HG03378 (cell line): ENCODE measurements around the gene EFHD2.
"Not testable (repeated sequence)": the region's sequence is repeated elsewhere in the genome, so short reads cannot be mapped to it uniquely, and the experiment has no call there.

ENCODE experiments used
- ATAC-seq: cut with Tn5 transposase; IDR thresholded peaks from one replicate; pipeline ENCODE4 v1.9.1; 2021; ENCODE audit warnings: mild to moderate bottlenecking, moderate library complexity; ENCODE audit not compliant: unreplicated experiment

EFHD2 gene

DNA sequence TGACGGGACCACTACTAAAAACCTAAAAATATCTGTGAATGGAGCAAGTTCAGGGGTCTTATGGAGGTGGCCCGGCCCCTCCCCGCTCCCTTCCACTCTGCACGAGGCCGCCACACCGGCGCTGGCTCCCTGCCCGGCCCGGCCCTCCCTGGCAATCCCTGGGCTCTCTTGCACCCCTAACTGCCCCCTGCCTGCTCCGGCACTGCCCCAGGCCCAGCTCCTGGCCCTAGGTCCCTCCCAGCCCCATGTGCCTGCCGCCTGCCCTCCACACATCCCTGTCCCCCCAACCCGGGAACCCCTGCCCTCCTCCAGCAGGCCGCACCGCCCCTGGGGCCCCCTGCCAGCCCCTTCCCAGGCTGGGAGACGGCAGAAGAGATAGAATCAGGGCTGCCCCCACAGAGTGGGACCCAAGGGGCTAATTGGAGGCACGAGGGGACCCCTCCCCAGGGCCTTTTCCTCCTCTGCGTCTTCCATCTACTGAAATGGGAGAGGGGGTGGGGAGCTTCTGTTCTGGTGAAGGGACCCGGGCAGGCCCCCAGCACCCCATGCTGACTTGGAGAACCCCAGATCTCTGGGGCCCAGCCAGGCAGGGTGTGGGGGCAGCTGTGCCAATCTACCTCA is 19.2 kb downstream of the EFHD2 start:
- no peak for ATAC-seq

GRCh38 chr1:15429701-15430149 is 20.0 kb downstream of the EFHD2 start:
- ATAC-seq, result no peak

DNA sequence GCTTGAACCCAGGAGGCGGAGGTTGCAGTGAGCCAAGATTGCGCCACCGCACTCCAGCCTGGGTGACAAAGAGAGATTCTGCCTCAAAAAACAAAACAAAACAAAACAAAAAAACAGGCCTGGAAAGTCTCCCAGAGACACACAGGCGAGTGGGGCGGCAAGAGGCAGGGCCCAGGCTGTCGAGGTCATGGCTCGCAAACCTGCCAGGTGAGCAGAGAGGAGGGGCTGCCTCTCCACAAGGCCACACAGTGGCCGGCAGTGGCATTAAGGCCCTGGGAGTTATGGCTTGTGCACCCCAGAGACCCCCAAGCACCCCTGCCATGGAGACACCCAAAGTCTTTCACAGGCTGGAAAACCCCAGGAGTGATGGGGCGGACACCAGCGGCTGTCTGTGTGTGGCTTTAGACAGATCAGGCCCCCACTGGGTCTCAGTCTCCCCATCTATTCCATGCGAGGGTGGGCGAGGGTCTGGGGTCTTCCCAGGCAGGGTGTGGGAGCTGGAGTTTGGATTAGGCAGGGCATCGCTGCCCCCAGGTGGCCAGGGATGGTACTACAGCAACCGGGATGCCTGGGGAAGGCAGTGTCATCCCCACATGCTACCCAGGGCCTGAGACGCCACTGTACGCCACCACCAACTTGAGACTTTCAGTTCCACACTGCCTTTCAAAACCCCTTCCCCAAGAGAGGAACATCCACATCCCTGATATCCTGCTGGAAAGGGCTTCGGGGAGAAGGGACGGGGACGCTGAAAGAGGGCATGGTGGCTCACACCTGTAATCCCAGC is 21.3 kb downstream of the EFHD2 start:
- ATAC-seq, result no peak

DNA sequence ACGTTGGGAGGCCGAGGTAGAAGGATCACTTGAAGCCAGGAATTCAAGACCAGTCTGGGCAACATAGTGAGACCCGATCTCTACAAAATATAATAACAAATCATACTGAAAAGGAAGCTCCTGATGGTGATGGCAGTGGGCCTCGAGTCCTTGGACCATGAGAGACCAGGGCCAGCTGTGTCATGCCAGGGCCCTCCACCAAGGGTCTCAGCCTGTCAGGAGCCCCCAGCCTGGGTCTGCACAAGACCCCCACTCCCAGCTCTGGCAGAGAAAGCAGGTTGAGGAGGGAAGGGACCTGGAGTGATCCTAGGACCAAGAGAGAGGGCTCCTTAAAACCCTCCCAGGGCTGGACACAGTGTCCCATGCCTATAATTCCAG is 21.9 kb downstream of the EFHD2 start:
- no peak for ATAC-seq

GRCh38 chr1:15432324-15432723 is 22.6 kb downstream of the EFHD2 start:
- ATAC-seq, result no peak

GRCh38 chr1:15433471-15433870 is 23.8 kb downstream of the EFHD2 start:
- no peak for ATAC-seq

GRCh38 chr1:15434739-15435138 is 25.1 kb downstream of the EFHD2 start:
- not testable (repeated sequence) for ATAC-seq

DNA sequence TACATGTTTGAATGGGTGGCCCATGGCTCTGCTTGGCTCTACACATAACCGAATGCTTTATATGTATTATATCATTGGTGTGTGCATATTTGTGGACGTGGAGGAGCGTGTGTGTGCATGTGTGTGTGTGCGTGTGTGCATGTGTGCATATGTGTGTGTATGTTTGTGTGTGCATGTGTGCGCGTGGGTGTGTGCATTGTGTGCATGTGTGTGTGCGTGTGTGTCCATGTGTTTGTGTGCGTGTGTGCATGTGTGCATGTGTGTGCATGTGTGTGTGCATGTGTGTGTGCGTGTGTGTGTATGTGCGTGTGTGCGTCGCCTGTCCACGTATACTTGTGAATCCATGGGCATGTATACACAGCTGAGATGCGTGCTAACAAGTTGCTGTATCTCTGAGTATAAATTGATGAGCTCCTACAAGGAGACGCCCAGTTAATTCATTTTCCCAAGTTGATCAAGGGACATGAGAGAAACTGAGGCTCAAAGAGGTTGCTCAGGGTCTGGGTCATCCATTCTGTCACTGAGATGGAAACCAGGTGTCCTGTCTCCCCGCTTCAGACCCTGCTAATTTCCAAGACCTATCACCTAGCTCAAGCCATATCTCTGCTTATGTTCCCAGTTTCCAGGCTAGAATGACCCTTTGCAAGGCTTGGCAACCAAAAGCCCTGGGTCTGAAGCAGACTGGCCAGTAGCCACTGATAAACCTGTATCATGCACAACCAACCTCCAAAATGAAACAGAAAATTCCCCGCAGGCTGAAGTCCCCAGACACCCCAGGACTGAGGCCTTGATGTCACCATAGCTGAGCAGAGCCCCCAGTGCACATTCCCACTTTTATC is 25.8 kb downstream of the EFHD2 start:
- ATAC-seq, result no peak

GRCh38 chr1:15436881-15437442 is 27.3 kb downstream of the EFHD2 start:
- no peak for ATAC-seq

DNA sequence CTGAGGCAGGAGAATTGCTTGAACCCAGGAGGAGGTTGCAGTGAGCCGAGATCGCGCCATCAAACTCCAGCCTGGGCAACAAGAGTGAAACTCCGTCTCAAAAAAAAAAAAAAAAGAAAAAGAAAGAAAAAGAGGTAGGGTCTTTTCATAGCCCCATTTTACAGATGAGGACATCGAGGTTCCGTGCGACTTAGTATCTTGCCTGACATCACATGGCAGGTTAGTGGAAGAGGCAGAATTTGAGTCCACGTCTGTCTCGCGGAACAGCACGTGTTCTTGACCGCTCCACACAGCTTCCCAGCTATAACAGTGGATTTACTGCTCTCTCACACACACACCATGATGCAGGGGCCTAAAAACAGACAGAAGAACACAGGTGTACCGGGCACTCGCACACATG is 29.6 kb downstream of the EFHD2 start:
- no peak for ATAC-seq

- no peak for ATAC-seq
These were observed 30.7 kb downstream of the EFHD2 start for GRCh38 chr1:15440357-15440756.

- ATAC-seq, result no peak
These were observed 31.6 kb downstream of the EFHD2 start for GRCh38 chr1:15441247-15441646.

DNA sequence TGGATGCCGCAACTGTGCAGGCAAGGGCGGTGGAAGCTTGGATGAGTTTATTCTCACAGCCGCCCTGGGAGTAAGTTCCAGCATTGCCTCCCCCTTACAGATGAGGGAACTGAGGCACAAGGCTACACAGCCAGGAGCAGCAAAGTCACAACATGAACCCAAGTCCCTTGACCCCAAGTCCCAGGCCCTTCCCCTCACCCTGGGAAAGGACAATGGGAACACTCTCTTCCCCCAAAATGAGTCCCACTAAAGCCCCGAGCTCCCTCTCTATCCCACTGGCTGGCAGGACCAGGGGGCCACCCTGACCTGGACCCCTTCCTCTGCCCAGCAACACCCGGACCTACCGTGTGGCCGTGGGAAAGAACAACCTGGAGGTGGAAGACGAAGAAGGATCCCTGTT is 32.4 kb downstream of the EFHD2 start:
- ATAC-seq, result no peak

- no peak for ATAC-seq
These were observed 33.1 kb downstream of the EFHD2 start for GRCh38 chr1:15442759-15443158.

DNA sequence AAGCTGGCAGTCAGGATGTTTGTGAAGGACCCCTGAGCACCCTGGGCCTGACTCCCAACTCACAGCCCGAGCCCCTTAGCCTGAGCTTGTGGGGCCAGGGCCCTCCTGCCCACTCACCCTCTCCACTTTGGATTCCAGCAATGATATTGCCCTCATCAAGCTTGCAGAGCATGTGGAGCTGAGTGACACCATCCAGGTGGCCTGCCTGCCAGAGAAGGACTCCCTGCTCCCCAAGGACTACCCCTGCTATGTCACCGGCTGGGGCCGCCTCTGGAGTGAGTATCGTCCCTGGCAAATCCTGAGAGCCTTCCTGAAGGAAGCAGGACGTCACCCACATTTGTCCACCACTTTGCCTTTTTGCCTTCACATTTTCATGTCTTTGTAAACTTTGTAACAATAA is 33.6 kb downstream of the EFHD2 start:
- ATAC-seq, result no peak

DNA sequence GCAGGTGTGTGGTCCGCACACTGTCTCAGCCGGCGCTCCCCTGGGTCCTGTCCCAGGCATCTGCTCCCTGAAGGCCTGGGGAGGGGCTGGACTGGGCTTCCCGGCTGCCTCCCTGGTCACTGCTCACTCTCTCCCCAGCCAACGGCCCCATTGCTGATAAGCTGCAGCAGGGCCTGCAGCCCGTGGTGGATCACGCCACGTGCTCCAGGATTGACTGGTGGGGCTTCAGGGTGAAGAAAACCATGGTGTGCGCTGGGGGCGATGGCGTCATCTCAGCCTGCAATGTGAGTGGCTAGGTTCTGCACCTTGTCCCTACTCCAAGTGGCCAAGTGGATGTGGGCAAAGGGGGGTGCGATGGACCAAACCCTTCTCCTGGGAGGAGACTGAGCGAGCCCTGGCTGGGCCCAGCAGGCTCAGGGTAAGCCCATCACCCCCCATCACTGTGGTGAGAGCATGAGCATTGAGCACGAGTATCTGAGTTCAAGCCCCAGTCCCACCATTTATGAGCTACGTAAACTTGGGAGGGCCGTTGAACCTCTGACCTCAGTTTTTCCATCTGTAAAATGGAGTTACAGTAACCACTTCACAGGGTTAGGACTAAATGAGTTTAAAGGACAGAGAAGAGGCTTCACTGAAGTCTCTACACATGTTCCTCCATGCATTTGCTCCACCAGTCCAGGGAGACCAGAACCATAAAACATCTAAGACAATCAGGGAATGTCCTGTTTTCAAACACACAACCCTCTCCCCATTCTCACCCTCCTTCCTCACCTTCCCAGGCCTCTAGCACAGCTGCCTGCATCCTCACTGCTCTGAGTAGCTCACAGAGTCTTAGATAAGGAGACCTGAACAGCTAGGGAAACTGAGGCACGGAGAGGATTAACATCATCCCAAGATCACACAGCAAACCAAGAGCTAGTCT is 35.0 kb downstream of the EFHD2 start:
- ATAC-seq, result no peak

- no peak for ATAC-seq
These were observed 35.9 kb downstream of the EFHD2 start for GRCh38 chr1:15445390-15446122.

DNA sequence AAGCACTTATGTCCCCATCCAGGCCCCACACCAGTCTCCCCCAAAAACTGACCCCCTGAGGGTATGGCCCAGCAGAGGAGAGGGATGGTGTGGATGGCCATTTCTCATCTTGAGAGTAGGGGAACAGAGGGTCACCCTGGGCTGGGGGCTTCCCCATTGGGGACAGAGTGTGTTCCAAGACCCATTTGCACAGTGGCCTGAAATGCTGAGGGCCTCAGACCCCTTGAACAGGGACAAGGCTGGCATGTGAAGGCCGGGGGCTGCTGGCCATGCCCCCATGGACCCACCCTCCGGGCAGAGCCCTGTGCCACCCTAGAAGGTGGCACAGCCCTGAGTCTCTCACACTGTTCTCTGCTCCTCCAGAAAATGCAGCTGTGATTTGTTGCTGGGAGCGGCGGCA is 36.5 kb downstream of the EFHD2 start:
- no peak for ATAC-seq

DNA sequence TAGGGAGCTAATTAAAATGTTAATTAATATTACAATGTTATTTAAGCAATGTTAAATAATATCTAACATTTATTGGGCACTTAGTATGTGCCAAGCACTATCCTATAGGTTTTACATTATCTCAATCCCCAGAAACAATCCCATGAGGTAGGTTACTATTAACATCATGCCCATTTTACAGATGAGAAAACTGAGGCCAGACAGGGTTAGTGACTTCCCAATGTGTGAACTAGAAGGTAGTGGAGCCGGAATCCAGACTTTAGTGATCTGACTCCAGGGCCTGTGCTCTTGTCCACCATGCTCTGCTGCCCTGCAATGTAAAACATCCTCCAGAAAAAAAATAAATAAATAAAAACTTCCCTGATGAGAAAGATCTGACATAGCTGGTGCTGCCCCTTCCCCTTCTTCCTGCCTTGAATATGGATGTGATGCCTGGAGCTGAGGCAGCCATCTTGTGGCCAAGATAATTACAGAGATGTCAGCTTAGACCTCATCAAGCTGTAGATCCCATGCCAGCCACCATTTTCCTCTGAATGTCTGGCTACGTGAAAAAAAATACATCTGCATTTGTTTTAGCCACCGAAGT is 39.3 kb downstream of the EFHD2 start:
- ATAC-seq, result no peak
